Activated CD4-positive, alpha-beta T cell treated with anti-CD3 and anti-CD28 coated beads, Interleukin-2, amount 50 U/mL, for 24 hours (primary cell): Measurements from ENCODE around the gene PIK3R1.
"Not testable (repeated sequence)": the region's sequence is repeated elsewhere in the genome, so short reads cannot be mapped to it uniquely, and the experiment has no call there.

Experiments used
- DNase-seq, 2 donors: peaks; one replicate each; pipeline ENCODE4 v3.0.0-alpha.2; 2020; ENCODE audit warnings: low read depth in 1 of 2, low spot score in 1 of 2

The PIK3R1 gene

DNA sequence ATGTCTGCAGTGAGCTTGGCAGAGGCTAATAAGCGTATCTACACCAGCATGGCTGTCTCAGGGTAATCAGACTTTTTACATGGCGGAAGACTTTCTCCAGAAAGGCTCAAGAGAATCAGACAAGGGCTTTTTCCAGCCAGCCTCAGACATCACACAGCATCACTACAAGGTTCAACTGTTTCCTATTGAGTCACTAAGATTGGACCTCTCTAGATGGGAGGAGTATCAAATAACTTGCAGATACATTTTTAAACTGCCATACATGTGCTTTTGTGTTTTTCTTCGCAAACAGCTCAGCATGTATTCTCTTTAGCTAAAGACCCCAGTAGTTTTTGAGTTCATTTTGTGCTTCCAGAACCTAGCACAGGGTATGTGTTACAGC lies 22.9 kb upstream of the PIK3R1 start:
- no peak for DNase-seq

DNA sequence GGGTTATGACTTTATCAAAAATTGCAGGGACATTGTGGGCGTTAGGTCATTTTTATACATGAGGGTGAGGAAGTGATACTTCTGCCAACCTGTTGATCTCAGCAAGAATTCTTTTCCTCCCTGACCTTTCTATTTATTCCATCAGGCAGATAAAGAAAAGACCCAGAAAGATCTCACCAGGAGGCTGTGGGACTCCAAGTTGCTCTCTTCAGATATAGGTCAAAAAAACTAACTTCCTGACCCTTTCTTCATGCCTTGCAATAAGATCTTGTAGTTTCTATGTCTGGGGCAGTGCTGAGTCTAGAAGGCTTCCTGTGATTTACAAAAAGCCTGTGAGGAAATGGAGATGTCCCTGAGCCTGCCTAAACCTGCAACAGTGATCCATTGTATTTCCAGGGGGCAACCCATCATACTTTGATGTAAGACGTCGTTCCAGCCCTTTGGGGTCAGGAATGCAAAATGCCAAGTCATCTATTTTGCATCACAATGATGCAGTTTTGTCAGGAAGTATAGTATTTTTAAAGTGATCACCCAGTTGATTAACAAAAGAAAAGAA lies 22.0 kb upstream of the PIK3R1 start:
- no peak for DNase-seq

DNA sequence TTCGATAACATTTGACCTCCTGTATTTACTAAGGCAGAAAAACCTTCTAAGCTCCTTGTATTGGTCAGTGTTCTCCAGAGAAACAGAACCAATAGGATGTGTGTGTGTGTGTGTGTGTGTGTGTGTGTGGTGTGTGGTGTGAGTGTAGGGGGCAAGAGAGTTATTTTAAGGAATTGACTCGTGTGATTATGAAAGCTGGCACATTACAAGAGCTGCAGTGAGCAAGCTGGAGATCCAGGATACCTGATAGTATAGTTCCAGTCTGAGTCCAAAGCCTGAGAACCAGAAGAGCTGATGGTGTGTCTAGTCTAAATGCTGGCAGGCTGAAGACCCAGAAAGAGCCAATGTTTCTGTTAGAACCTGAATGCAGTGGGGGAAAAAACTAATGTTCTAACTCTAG lies 21.2 kb upstream of the PIK3R1 start:
- no peak for DNase-seq

DNA sequence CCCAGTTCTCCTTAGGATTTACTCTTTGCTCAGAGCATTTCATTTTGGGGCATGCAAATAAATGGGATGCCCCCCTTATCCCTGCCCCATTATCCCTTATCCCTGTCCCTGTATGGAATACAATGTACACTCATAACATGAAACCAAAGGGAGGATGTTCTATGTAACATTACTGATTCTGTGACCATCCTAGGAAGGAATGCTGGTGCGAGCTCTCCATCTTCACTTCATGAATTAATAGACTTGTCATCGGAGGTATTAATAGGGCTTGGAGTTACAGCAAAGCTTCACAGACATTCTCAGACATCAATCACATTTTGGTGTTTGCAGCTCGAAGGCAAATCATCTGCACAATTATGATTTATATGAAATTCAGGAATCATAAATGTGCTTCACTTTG lies 20.4 kb upstream of the PIK3R1 start:
- DNase-seq, result no peak

DNA sequence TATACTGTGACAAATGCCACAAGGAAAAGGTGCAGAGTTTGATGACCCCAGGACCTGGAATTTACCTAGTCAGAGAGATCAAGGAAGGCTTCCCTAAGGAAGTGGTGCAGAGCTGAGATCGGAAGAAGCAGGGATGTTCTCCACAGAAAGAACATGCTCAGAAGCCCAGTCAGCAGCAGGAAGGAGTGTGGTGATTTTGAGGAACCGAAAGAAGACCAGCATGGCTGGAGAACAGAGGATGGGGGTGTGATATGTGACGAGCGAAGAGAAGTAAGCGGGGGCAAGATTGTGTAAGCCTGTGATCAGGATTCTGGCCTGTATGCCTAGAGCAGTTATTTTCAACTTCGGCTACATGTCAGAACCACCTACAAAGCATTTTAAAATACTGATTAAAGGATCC lies 18.7 kb upstream of the PIK3R1 start:
- DNase-seq, result no peak

DNA sequence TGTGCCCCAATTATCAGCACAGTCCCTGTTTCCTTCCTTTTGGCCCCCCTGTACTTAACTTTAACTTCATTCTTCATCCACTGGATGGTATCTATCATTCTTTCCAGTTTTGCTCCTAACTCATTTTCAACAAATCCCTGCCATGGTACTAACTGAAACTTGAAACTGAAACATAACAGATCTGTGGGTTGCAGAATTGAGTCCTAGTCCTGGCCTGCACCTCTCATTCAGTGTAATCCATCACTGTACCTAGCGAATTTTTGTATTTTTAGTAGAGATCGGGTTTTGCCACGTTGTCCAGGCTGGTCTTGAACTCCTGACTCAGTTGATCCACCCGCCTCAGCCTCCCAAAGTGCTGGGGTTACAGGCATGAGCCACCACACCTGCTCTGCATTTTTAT lies 15.3 kb upstream of the PIK3R1 start:
- no peak for DNase-seq

DNA sequence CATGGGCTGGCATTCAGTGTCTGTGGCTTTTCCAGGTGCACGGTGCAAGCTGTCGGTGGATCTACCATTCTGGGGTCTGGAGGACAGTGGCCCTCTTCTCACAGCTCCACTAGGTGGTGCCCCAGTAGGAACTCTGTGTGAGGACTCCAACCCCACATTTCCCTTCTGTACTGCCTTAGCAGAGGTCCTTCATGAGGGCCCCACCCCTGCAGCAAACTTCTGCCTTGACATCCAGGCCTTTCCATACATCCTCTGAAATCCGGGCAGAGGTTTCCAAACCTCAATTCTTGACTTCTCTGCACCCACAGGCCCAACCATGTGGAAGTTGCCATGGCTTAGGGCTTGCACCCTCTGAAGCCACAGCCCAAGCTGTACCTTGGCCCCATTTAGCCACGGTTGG lies 4.9 kb upstream of the PIK3R1 start:
- DNase-seq, result not testable (repeated sequence)

DNA sequence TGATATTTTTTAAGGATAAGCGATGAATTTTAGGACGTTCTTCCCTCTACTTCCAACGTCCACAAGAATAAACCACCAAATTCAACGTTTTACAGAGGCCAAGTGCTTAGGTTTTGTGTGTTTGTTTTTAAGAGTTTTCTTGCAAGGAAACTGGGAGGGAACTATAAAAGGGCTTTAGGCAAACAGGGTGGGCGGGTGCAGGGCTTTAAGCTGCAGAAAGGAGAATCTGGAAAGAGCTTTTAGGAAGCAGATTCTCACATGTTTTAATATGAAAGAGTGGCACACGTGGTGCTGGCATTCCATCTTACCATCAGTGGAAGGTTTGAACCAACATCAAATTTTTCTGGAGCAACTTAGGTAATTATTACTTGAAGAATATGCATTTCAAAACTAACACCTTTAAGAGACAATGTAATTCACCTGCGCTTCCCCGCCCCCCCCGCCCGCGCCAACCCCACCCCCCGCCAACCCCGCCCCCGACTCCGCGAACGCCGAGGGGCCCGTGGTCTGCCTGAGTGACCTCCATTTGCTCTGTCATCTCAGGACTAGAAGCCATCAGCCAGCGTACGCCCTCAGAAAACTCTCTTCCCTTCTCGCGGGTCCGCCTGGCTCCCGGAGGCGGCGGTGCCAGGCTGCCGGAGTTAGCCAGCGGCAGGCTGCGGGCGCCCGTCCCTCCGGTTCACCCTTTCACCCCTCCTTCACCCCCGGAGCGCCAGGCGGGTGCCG lies 911 bp upstream of the PIK3R1 start:
- no peak for DNase-seq

DNA sequence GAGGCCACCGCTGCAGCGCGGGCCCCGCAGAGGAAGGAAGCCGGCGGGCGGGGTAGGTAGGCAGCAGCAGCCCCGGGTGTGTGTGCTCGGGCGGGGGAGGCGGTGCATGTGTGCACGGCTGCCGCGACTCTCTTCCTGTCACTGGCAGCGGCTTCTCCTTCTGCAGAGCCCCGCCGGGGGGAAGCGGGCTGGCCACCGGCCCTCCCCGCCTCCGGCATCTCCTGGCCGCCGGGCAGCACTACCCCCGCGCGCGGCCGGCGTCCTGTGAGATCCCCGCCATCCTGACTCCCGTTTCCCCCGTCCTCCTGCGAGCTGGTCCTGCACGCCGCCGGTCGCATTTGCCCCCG lies 315 bp downstream of the PIK3R1 start:
- no peak for DNase-seq

DNA sequence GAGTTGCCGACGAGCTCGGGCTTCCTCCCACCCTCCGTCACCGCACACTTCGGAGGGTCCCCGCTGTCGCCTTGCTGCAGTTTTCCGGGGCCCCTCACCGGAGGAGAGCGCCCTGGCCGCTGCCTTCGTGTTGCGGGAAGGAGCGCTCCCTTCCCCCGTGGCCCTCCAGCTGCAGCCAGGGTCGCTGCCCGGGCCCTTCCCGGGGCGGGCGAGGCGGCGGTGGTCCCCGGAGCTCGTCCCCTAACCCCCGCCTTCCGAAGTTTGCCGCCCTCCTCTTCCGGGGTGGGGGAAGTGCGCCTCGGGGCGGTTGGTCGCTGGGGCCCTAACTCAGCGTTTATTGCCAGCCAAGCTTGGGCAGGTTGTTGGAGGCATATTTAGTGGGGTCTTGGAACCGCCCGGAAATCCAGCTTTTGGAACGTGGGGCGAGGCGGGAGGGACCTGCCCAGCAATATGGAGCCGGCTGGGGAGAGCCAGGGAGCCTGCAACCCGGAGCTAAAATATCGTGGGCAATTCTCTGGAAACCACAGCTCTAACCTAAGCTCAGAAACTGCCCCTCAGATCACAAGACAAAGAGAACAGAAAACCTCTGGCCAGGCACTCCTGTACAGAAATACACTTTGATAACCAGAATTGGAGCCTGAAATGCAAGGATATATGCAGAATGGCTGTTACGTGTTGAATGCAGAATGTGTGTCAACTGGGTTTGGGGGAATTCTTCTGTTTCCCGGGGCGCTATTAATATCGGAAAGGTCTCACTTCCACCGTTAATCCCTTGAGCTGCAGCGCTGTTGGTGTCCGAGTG lies 890 bp downstream of the PIK3R1 start:
- peak; percentile 30 to 46 for DNase-seq

DNA sequence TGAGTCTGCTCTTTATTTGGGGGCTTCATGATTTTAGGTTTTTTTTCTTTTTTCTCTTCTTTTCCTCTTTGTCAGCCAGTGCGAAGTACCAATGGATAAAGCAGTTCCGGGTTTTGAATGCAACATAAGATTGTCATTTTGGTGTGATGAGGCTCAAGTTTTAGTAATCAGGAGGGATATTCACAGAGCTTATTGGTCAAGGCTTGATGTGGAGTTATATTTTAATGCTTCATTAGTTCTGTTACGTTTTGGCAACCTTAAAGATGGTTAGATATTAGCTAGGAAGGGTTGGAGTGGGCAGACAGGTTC lies 1.4 kb downstream of the PIK3R1 start:
- no peak for DNase-seq

DNA sequence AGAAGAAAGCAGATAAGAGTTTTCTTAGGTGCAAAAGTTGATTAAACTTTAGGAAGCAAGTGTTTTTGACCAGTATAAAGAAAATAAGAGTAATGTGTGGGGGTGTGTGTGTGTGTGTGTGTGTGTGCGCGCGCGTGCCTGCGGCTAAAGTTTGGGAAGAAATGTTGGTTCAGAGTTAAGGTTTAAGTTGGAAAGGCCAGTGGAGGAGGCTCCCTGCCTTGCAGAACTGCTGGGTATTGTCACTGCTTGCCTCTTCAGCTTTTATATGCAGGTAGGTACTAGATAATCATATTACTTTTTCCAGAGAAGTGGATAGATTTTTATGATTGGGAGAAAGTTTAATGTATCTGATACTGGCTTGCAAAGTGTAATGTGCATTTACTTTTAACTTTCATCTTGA lies 2.0 kb downstream of the PIK3R1 start:
- no peak for DNase-seq

DNA sequence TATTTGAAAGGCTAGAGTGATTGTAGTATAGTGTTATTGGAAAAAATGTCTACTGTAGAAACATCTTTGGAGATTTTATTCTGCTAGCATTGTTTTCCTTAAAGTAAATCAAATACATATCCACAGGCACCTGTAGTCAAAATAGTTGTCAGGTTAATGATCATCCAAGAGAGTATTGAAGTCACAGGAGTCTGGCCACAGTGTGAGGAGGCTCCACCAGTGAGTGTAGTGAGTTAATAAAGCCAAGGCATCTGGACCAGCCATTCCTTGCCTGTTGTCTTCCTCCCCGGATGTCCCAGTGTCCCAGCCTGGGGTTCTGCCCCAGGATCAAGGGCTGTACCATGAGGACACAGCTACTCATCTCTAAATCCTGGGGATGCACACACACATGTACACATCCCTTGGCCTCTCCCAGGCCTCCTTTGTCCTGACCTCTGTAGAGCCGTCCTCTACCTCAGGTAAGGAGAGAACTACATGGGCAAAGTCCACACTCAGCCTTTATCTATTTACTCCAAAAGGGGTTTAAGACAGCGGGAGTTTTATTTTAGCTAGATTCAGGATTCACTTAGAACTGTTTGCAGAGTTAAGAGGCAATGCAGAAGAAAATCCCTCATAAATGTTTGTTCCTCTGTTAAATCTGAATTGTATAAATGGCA lies 3.7 kb downstream of the PIK3R1 start:
- no peak for DNase-seq

DNA sequence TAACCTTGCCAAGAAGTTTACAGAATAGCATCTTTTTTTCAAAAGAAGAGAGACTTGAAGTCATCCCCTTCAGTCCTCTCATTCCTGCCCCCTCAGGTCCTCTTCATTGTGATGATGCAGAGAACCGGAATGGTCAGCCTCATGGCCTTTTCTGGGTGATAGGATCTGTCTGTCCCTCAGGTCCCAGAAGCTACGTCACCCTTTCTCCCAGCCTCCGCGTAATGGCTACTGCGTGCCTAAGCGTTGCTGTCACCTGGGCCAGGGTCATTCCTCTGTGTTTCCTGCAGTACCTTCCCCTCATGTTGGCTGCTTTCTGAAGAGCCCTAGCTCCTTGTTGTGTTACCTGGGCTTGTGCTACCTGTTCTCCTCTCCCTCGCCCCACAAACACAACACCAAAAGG lies 4.7 kb downstream of the PIK3R1 start:
- no peak for DNase-seq

DNA sequence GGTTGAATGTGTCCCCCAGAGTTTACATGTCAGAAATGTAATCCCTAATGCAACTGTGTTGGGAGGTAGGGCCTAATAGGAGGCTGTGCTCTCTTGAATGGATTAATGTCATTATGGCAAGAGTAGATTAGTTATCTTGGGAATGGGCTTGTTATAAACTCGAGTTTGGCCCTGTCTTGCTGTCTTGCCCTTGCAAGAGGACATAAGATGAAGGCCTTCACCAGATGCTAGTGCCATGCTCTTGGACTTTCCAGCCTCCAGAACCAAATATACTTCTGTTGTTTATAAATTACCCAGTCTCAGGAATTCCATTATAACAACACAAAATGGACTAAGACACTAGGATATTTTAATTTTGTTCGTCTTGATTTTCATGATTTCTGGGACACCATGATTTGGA lies 5.4 kb downstream of the PIK3R1 start:
- DNase-seq, result no peak

DNA sequence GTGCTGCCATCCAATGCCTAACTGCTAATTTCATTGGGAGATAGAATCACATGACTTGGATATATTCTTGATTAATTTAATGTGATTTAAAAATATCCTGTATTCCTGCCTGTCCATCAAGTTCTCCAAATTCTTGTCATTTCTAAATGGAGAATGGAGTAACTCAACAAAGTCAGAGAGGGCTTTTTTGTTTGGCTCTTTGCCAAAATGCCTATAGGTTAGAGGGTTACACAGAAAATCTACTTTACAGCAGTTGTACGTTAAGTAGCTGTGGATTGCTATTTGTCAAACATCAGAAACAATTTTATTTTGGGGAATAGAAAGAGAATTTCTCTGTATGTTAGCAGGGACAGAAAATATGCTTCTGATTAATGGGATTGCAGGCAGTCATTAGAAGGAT lies 5.9 kb downstream of the PIK3R1 start:
- no peak for DNase-seq

DNA sequence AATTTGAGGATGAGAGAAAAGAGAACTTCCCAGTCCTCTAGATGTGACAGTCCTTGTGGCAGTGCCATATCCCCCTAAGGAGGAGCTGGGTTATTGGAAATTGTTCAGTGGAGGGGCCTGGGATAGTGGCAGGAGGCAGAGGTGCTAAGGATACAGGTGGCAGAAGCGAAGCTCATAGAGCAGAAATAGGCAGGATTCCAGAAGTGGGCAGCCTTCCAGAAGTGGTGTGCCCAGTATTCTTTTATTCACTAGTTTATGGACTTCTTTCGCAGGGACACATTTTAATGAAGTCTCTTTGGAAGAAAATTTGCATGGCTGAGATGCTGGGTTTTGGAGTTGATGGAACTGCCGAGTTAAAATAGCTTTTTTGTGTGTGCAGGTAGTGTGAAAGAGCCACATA lies 6.8 kb downstream of the PIK3R1 start:
- DNase-seq, result no peak

DNA sequence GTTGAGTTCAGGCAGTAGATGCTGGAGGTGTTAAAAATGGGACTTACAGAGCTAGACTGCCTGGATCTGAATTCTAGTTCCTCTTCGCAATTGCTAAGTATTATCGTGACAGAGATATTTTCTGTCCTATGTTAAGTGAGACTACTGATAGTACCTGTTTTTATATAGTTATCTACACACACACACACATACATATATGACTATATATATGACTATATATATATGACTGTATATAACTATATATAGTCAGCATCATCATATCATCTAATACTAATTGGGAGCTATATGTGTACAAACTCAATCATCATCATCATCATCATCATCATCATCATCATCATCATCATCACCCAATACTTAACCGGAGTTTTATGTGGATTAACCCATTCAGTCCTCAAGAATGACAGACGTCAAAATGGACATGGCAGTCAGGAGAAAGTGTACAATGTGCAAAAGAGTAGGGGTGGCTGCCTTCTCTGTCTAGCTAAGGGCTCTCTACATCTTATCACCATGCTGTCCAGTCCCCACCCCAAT lies 7.3 kb downstream of the PIK3R1 start:
- DNase-seq, result no peak

DNA sequence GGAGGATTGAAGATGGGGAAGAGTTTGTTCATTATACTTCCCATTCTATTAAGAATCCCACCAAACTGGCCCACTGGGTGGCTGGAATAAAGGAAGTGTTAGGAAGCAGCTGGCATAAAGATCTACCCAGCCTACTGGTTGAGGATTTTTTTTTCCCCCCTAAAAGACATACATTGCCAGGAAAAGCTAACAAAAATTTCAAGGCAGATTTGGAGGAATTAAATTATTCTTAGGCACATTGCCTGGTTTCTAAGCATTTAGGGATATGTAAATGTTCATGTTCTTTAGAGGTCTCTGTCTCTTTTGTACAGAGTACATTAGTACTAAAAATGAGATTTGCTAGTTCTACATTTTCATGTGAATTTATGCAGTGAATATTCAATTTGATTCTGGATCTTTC lies 8.3 kb downstream of the PIK3R1 start:
- DNase-seq, result no peak

DNA sequence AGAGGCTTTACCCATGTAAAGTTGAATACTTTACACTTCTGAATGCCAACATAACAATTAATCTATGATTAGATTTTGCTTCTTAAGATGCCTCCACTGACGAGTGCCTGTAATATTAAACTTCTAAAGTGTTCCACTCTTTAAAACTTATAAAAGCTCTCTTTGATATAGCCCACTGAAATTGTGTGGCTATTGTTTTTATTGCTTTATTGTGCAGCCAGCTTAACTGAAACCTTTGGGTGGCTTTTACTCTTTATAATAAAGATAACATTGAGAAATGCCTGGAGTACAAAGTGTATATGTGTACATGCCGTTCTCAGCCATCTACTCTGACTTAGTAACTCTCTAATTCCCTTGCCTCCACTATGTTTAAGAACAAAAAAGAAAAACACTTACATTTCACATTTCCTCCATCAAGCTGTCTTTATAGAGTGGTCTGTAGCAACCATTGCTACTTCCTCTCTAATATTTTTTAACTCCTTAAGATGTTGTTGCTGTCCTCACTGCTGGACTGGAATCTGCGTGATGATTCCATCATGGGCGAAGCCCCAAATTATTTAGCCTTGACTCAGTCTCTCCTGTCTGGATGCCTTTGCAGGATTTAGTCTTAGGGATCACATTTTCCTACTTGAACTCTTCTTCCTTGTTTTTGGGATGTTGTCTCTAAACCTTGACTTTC lies 9.1 kb downstream of the PIK3R1 start:
- DNase-seq, result no peak

DNA sequence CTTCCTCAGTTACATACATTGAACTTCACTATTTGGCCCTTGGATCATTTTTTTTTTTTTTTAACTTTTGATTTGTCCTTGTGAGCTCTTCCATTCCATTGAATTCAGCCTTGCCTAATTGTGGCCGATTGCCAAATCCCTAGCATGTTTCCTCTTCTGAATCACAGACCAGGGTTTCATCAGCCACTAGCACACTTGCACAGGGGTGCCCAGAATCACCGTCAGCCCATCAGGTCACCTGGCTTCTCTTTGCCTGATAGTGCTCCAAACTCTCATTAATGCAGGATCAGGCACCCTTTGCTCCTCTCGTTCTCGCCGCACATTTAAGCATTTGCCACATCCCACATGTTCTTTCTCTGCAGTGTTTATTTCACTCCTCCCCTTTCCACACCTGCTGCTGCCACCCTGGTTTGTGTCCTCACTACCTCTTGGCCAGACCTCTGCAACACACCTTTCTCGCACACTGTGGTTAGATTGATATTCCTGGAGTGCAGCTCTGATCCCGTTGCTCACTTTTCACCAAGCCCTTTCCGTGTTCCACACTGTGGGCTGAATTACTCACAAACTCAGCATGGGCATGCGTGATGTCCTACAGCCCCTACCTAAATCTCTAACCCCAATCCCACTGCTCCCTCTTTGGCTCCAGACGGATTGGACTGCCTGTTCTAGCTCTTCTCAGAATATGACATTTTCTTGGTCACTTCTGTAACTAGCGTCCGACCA lies 9.8 kb downstream of the PIK3R1 start:
- no peak for DNase-seq
